Endothelial cell of umbilical vein (primary cell): Measurements from ENCODE around the gene NCOA5. TPM values are rescaled to one million over a fixed set of nuclear protein-coding genes. Genes with fewer than 3 reads are reported as not detected.

Experiments
- BruUV-seq: library from RNA; stranded (reverse); fragments of 400-500 nt; replicated peaks from 2 replicates; lab custom pipeline; 2021; lab: Mats Ljungman, UMichigan
- CTCF ChIA-PET: fragments of 300-600, 350-600 bp; sonication (Branson Sonifier 250); formaldehyde crosslinking; loops from one replicate; lab custom pipeline; 2021; ENCODE audit warnings: antibody characterized with exemption, inconsistent platforms; lab: Charles Lee
- POLR2A ChIA-PET: fragments of 300-600, 350-600 bp; sonication (Branson Sonifier 250); formaldehyde crosslinking; loops from one replicate; lab custom pipeline; 2021; ENCODE audit warnings: antibody characterized with exemption, inconsistent platforms; lab: Charles Lee
- DNase-seq: peaks from one replicate; pipeline ENCODE4 v3.0.0-alpha.2; 2011; ENCODE audit warnings: low read depth, low spot score
- FAIRE-seq: peaks from 2 replicates; lab custom pipeline; 2011; peaks lifted over from hg19 to GRCh38; lab: Jason Lieb, UNC
- H2AFZ ChIP-seq: 2 replicates; pipeline ENCODE4 v1.6.0; 2012; ENCODE audit warnings: low read depth, low read length, control low read depth, inconsistent platforms
- H3K27ac ChIP-seq: 2 replicates; pipeline ENCODE4 v1.5.1; 2011; ENCODE audit warnings: low read depth, mild to moderate bottlenecking, control low read depth, low read length, moderate library complexity; ENCODE audit not compliant: insufficient read depth
- H3K27me3 ChIP-seq, 2 experiments: 2 replicates each; pipeline versions ENCODE4 v1.6.0 to v1.6.1; 2011; ENCODE audit warnings: low read length in 2 of 2, mixed read lengths in 1 of 2; ENCODE audit not compliant: control insufficient read depth in 2 of 2, insufficient read depth in 2 of 2
- H3K36me3 ChIP-seq, 2 experiments: 2 replicates in 1 of 2; 3 replicates in 1 of 2; pipeline ENCODE4 v1.5.1; 2011; ENCODE audit warnings: low read length in 2 of 2, mild to moderate bottlenecking in 1 of 2, moderate library complexity in 1 of 2; ENCODE audit not compliant: control insufficient read depth in 2 of 2, insufficient read depth in 2 of 2; ENCODE audit errors: extremely low read depth in 1 of 2
- H3K4me1 ChIP-seq: 3 replicates; pipeline ENCODE4 v1.5.1; 2011; ENCODE audit warnings: mild to moderate bottlenecking, low read length; ENCODE audit not compliant: control insufficient read depth, insufficient read depth; ENCODE audit errors: extremely low read depth
- H3K4me2 ChIP-seq: 2 replicates; pipeline ENCODE4 v1.6.1; 2011; ENCODE audit warnings: low read length, control low read depth, mixed read lengths; ENCODE audit not compliant: insufficient read depth
- H3K4me3 ChIP-seq, 3 experiments: fragments of 200-600 bp in 1 of 3; sonication (generic), shearing (Covaris generic) in 1 of 3; replicated peaks in 1 of 3; 2 replicates each; pipeline ENCODE4 v1.5.1; 2011 to 2016; ENCODE audit warnings: control low read depth in 3 of 3, low read length in 3 of 3, mild to moderate bottlenecking in 2 of 3, inconsistent platforms in 1 of 3, low read depth in 1 of 3, moderate library complexity in 1 of 3; ENCODE audit not compliant: insufficient read depth in 1 of 3
- H3K79me2 ChIP-seq: 2 replicates; pipeline ENCODE4 v1.6.0; 2012; ENCODE audit warnings: low read length, inconsistent platforms; ENCODE audit not compliant: control insufficient read depth, insufficient read depth
- H3K9ac ChIP-seq: replicated peaks from 2 replicates; pipeline ENCODE3; 2011; ENCODE audit warnings: low read length, control low read depth; ENCODE audit not compliant: insufficient read depth; ENCODE audit errors: extremely low read depth
- H3K9me1 ChIP-seq: replicated peaks from 3 replicates; pipeline ENCODE4 v1.6.0; 2011; ENCODE audit warnings: mild to moderate bottlenecking, low read length; ENCODE audit not compliant: control insufficient read depth, insufficient read depth; ENCODE audit errors: extremely low read depth
- H3K9me3 ChIP-seq: replicated peaks from 2 replicates; pipeline ENCODE4 v1.5.1; 2012; ENCODE audit warnings: low read length, inconsistent platforms; ENCODE audit not compliant: control insufficient read depth, insufficient read depth
- H4K20me1 ChIP-seq: replicated peaks from 2 replicates; pipeline ENCODE3; 2011; ENCODE audit warnings: mild to moderate bottlenecking, low read length; ENCODE audit not compliant: control insufficient read depth, insufficient read depth; ENCODE audit errors: extremely low read depth
- EZH2 ChIP-seq: IDR thresholded peaks from 2 replicates; pipeline ENCODE4 v1.6.1; 2012; ENCODE audit warnings: borderline replicate concordance, low read depth, mild to moderate bottlenecking, moderate library complexity, low read length, inconsistent platforms; ENCODE audit not compliant: severe bottlenecking
- FOS ChIP-seq: IDR thresholded peaks from 2 replicates; pipeline ENCODE4 v1.6.1; 2011; ENCODE audit warnings: mild to moderate bottlenecking, low read length, moderate library complexity, borderline replicate concordance; ENCODE audit not compliant: insufficient read depth
- GATA2 ChIP-seq: IDR thresholded peaks from 2 replicates; pipeline ENCODE4 v1.7.0; 2011; ENCODE audit warnings: low read depth, mild to moderate bottlenecking, moderate library complexity, mixed read lengths, low read length; ENCODE audit not compliant: insufficient read length, insufficient read depth
- JUN ChIP-seq: IDR thresholded peaks from 2 replicates; pipeline ENCODE4 v1.6.1; 2011; ENCODE audit warnings: borderline replicate concordance, low read depth; ENCODE audit not compliant: insufficient read length, insufficient read depth
- MYC ChIP-seq: IDR thresholded peaks from one replicate; pipeline ENCODE4 v1.6.1; 2011; ENCODE audit warnings: mild to moderate bottlenecking, low read depth, low read length
- POLR2A ChIP-seq: IDR thresholded peaks from 2 replicates; pipeline ENCODE4 v1.6.1; 2012; ENCODE audit warnings: low read depth, mild to moderate bottlenecking, control low read depth, low read length
- POLR2AphosphoS5 ChIP-seq: IDR thresholded peaks from 2 replicates; pipeline ENCODE4 v1.6.1; 2012; ENCODE audit warnings: low read depth, mild to moderate bottlenecking, control low read depth, low read length, moderate library complexity; ENCODE audit not compliant: insufficient read depth
- dilution Hi-C: fragments of 300-500 bp; cut with MboI; formaldehyde crosslinking; loops from one replicate; pipeline ENCODE4 v1.15.0; 2019; ENCODE audit warnings: low sequenced_read_pairs; ENCODE audit not compliant: extremely low pct_ligation_motif_present
- intact Hi-C: fragments of 100-400 bp; cut with micrococcal nuclease; formaldehyde crosslinking; loops from one replicate; pipeline ENCODE4 v1.10.0; 2022
- polyA plus RNA-seq, 4 experiments: library from polyadenylated mRNA; depleted of rRNA in 3 of 4; stranded (reverse) in 3 of 4; unstranded in 1 of 4; fragments of >200 nt; gene quantifications; 2 replicates each; pipeline versions ENCODE4 v1.2.1 to v1.2.3, GENCODE V29; 2011 to 2012; ENCODE audit warnings: missing spikeins in 1 of 4
- total RNA-seq: library from RNA; stranded (reverse); gene quantifications from 2 replicates; pipeline ENCODE4 v1.2.3, GENCODE V29; 2021
- TF ChIP-seq, protein P1 (sequence below): IDR thresholded peaks from 2 replicates; pipeline ENCODE4 v1.6.1; 2011; ENCODE audit not compliant: insufficient read depth, insufficient read length
- TF ChIP-seq, protein P2 (sequence below), 2 donors: IDR thresholded peaks; 1 replicate in 1 of 2; 2 replicates in 1 of 2; pipeline ENCODE4 v1.5.1; 2011; ENCODE audit warnings: low read length in 2 of 2, mild to moderate bottlenecking in 2 of 2, moderate library complexity in 2 of 2, control low read depth in 1 of 2, inconsistent platforms in 1 of 2, low read depth in 1 of 2; ENCODE audit not compliant: insufficient read depth in 1 of 2; ENCODE audit errors: extremely low read depth in 1 of 2

Gene NCOA5
- total and polyA plus RNA-seq, 2 donors (not counting 3 experiments of a cell fraction or from before 2014, with no cell fraction given): 32.0 to 39.5 TPM

DNA sequence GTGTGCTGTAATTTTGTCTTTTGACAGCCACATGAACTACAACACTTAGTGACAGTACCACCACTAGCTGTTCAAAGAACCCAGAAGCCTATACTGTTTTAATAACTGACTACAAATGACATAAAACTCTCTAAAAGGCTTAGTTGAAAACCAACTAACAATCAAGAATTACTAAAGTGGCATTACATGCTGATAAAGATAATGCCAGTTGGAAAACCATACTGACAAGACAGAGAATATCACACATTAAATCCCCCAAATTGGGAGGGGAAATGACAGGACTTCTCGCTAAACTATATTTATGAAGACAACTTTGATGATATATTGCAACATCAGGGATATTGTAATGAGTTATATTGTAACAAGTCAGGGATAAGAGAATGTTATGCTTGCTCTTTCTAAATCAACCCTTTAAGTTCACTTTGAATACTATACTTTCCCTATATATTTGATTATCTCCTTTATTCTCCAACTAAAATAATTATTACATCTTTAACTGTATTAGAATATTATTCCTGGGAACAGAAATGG is 6.2 kb downstream of the NCOA5 start:
- no TSS peak for BruUV-seq
- Histone ChIP-seq H3K79me2 (peaks cover 94% of the 10 kb centered on the region), H3K27ac (no peak overlapping the region), H3K9ac (no peak overlapping the region), H2AFZ (no peak overlapping the region), H3K9me3 (no peaks in the 10 kb centered on the region), H3K4me3 (no peak overlapping the region), H3K27me3 (no peaks in the 10 kb centered on the region), H3K36me3 (peaks cover 6% of the 10 kb centered on the region in 2 experiments), H3K4me1 (peaks cover 17% of the 10 kb centered on the region), H3K4me2 (no peak overlapping the region), H3K9me1 (no peaks in the 10 kb centered on the region), H4K20me1 (peaks cover 38% of the 10 kb centered on the region)
- CTCF ChIA-PET: interaction anchor here (0.8 to 1.1 kb wide), 2 partner anchors 56 to 97 kb away, joined by 3 read pairs; no protein-coding TSS in a partner anchor
- no peak for DNase-seq
- dilution Hi-C loops (no loop called here), intact Hi-C loops (loop anchor here (10.0 kb wide), 1 partner anchor 269 kb away; the partner anchor contains the start of gene UBE2C)
- POLR2A ChIA-PET: no interaction called here
- FAIRE-seq: no peak
- no peak for TF ChIP-seq FOS
- TF ChIP-seq POLR2A: no peak
- no peak for TF ChIP-seq GATA2
- TF ChIP-seq MYC: no peak
- no peak for TF ChIP-seq POLR2AphosphoS5
- TF ChIP-seq, protein P1, sequence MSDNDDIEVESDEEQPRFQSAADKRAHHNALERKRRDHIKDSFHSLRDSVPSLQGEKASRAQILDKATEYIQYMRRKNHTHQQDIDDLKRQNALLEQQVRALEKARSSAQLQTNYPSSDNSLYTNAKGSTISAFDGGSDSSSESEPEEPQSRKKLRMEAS: no peak
- TF ChIP-seq JUN: no peak
- no peak for TF ChIP-seq EZH2
- TF ChIP-seq, protein P2, sequence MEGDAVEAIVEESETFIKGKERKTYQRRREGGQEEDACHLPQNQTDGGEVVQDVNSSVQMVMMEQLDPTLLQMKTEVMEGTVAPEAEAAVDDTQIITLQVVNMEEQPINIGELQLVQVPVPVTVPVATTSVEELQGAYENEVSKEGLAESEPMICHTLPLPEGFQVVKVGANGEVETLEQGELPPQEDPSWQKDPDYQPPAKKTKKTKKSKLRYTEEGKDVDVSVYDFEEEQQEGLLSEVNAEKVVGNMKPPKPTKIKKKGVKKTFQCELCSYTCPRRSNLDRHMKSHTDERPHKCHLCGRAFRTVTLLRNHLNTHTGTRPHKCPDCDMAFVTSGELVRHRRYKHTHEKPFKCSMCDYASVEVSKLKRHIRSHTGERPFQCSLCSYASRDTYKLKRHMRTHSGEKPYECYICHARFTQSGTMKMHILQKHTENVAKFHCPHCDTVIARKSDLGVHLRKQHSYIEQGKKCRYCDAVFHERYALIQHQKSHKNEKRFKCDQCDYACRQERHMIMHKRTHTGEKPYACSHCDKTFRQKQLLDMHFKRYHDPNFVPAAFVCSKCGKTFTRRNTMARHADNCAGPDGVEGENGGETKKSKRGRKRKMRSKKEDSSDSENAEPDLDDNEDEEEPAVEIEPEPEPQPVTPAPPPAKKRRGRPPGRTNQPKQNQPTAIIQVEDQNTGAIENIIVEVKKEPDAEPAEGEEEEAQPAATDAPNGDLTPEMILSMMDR (IDR thresholded peaks at IDR 0.05; ENCODE audit: extremely low read depth in 1 of 2, insufficient read depth in 1 of 2, low read depth in 1 of 2, low read length in 2 of 2): no peak
